Right lobe of liver (tissue), 6 donors: ENCODE data around the gene TNIK. TPM values are rescaled to one million over a fixed set of nuclear protein-coding genes. Genes with fewer than 3 reads are reported as not detected.

Experiments used
- ATAC-seq, 4 donors: fragments of 200-7000 bp; cut with Tn5 transposase; one replicate each; pipeline ENCODE4 v1.9.1; 2020; ENCODE audit warnings: mild to moderate bottlenecking in 4 of 4, moderate library complexity in 4 of 4
- DNase-seq, 3 donors: peaks; one replicate each; pipeline ENCODE4 v3.0.0-alpha.2; 2020
- H3K27ac ChIP-seq, 3 donors: fragments of 200-600 bp; one replicate each; pipeline ENCODE4 v1.8.0; 2022
- H3K27me3 ChIP-seq, 2 donors: fragments of 200-600 bp; one replicate each; pipeline ENCODE4 v1.8.0; 2022
- H3K36me3 ChIP-seq, 4 donors: fragments of 200-600 bp; sonication (generic) in 1 of 4; one replicate each; pipeline versions ENCODE4 v1.5.1 to v1.8.0; 2017 to 2022; ENCODE audit warnings: control low read depth in 1 of 4
- H3K4me1 ChIP-seq, 4 donors: fragments of 200-600 bp; sonication (generic) in 1 of 4; one replicate each; pipeline versions ENCODE4 v1.5.1 to v1.8.0; 2017 to 2022; ENCODE audit warnings: control low read depth in 1 of 4
- H3K4me3 ChIP-seq, 3 donors: fragments of 200-600 bp; one replicate each; pipeline ENCODE4 v1.8.0; 2022
- H3K9me3 ChIP-seq, 4 donors: fragments of 200-600 bp; sonication (generic) in 1 of 4; one replicate each; pipeline versions ENCODE4 v1.5.1 to v1.8.0; 2017 to 2022; ENCODE audit warnings: control low read depth in 1 of 4
- POLR2A ChIP-seq: fragments of 450-650 bp; IDR thresholded peaks from one replicate; pipeline ENCODE4 v1.6.1; 2017; ENCODE audit warnings: antibody characterized with exemption, mild to moderate bottlenecking
- WGBS: methylation state at CpG from one replicate; pipeline ENCODE4 v1.1.6; 2018; ENCODE audit warnings: low coverage, low lambda C conversion rate; ENCODE audit not compliant: insufficient coverage; ENCODE audit errors: missing lambda C conversion rate; 5-methylcytosine and 5-hydroxymethylcytosine counted together
- intact Hi-C, 2 donors: fragments of 100-400 bp; cut with DNase I; formaldehyde crosslinking; loops; one replicate each; pipeline versions ENCODE4 v1.11.2 to v1.14.1; 2022
- total RNA-seq, 6 experiments: library from RNA; depleted of rRNA in 2 of 6; stranded (reverse); fragments of >200 nt in 2 of 6; fragmentation: NEBNext Ultra II Directional in 3 of 6; extraction: Animal tissue kit (Norgen Biotek cat#: 25700) in 3 of 6; gene quantifications; one replicate each; pipeline versions ENCODE4 v1.1.0 to v1.2.4, GENCODE V29; 2016 to 2023
- TF ChIP-seq, protein P1 (sequence below), 4 donors: fragments of 200-600 bp in 3 of 4; fragments of 450-650 bp in 1 of 4; IDR thresholded peaks; one replicate each; pipeline versions ENCODE4 v1.5.1 to v1.8.0; 2016 to 2022; ENCODE audit warnings: antibody characterized with exemption in 4 of 4, mild to moderate bottlenecking in 2 of 4
- donor health status: DM: no; HTN: yes; CAD: no.
- donor health status: DM: no; HTN: no; CAD: no.
- donor health status: DM: no; HTN: no; CAD: no.
- donor health status: DM: no; HTN: yes; CAD: no.
- donor health status: DM: no; HTN: yes; CAD: no.

The TNIK gene
- total RNA-seq, 6 experiments from 2014 or later: 5.2 to 8.0 (median 6.8) TPM

DNA sequence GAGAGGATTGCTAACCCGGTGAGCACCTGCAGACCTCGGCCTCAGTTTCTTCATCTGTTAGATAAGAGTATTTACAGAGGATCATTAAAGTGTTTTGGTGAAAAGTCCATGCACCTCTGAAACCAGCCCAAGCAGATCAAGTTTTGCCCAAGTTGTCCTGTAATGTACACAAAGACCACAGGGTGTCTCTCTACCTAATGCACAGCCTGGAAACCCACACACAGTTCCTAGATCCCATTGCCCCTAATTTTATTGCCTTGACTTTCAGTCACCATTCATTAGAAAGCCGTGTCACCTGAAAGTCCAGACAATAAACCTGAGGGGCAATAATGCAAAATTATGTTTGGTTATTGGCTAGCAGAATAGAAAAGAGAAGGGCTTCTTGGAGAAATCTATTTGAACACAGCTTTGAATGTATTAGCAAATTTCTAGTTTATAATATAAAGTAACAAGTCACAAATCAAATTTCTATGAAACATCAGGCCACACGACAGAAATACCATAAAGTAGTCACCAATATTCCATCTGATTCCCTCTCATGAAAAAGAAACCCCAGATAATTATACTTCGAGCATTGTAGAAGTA lies 272.4 kb downstream of the TNIK start:
- DNase-seq: no peak
- 32% methylated on average over 5 of the region's 5 CpGs for WGBS
- no peak for TF ChIP-seq POLR2A
- TF ChIP-seq, protein P1, sequence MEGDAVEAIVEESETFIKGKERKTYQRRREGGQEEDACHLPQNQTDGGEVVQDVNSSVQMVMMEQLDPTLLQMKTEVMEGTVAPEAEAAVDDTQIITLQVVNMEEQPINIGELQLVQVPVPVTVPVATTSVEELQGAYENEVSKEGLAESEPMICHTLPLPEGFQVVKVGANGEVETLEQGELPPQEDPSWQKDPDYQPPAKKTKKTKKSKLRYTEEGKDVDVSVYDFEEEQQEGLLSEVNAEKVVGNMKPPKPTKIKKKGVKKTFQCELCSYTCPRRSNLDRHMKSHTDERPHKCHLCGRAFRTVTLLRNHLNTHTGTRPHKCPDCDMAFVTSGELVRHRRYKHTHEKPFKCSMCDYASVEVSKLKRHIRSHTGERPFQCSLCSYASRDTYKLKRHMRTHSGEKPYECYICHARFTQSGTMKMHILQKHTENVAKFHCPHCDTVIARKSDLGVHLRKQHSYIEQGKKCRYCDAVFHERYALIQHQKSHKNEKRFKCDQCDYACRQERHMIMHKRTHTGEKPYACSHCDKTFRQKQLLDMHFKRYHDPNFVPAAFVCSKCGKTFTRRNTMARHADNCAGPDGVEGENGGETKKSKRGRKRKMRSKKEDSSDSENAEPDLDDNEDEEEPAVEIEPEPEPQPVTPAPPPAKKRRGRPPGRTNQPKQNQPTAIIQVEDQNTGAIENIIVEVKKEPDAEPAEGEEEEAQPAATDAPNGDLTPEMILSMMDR (IDR thresholded peaks at IDR 0.05): peak; percentile 56 to 69 (median 68)
- peaks cover 0 to 11% (median 2%) of the 10 kb centered on the region in 4 donors for H3K4me1 ChIP-seq
- H3K4me3 ChIP-seq: no peak overlapping the region
- no peaks in the 10 kb centered on the region for H3K36me3 ChIP-seq
- intact Hi-C loops: no loop called here
- ATAC-seq: peak; percentile 89 to 93 (median 90)
- H3K27me3 ChIP-seq: no peaks in the 10 kb centered on the region
- no peak overlapping the region for H3K27ac ChIP-seq
- no peaks in the 10 kb centered on the region for H3K9me3 ChIP-seq

DNA sequence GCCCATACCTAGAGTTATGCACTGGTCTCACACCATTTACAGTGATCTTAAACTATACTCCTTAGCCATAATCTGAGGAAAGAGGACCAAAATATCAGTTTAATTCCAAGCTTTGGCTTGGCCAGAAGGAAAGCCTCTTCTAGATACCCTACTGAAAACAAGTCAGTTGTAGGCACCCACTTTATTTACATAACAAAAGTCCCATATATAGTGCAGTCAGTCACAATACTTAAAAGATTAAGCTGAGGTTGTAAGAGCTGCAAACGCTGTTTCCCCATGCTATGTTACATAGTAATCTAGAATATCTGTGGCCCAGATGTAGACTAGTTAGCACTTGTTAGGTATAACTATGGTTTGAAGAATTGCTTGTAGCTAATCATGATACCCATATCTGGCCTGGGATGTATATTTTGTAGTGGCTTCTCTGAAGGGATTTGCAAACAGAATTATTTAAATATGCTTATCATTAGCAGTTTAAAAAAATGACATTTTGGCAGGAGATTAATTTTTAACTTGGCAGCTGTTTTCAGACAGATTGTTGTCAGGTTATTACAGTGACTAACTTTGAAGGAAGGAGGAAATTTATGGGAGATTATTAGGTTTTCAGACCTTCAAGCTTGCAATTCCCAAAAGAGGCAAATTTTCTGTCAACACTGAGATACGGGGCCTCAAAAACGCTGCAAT lies 273.2 kb downstream of the TNIK start:
- Histone ChIP-seq H3K27ac (no peak overlapping the region), H3K27me3 (no peaks in the 10 kb centered on the region), H3K4me1 (peaks cover 0 to 11% (median 2%) of the 10 kb centered on the region in 4 donors), H3K4me3 (no peak overlapping the region), H3K9me3 (no peaks in the 10 kb centered on the region), H3K36me3 (no peaks in the 10 kb centered on the region)
- TF ChIP-seq, protein P1 (IDR thresholded peaks at IDR 0.05): no peak
- TF ChIP-seq POLR2A: no peak
- ATAC-seq (no peak), DNase-seq (no peak)
- intact Hi-C loops: no loop called here
- 56% methylated on average over 3 of the region's 3 CpGs for WGBS

- TF ChIP-seq, protein P1 (IDR thresholded peaks at IDR 0.05): no peak
- H3K9me3 ChIP-seq: no peaks in the 10 kb centered on the region
- intact Hi-C loops: no loop called here
- H3K4me3 ChIP-seq: no peak overlapping the region
- H3K27ac ChIP-seq: no peak overlapping the region
- no peaks in the 10 kb centered on the region for H3K36me3 ChIP-seq
- H3K4me1 ChIP-seq: peaks cover 0 to 12% (median 2%) of the 10 kb centered on the region in 4 donors
- DNase-seq (no peak), ATAC-seq (no peak)
- H3K27me3 ChIP-seq: no peaks in the 10 kb centered on the region
Measured at GRCh38 chr3:171186383-171186782, 273.8 kb downstream of the TNIK start.

DNA sequence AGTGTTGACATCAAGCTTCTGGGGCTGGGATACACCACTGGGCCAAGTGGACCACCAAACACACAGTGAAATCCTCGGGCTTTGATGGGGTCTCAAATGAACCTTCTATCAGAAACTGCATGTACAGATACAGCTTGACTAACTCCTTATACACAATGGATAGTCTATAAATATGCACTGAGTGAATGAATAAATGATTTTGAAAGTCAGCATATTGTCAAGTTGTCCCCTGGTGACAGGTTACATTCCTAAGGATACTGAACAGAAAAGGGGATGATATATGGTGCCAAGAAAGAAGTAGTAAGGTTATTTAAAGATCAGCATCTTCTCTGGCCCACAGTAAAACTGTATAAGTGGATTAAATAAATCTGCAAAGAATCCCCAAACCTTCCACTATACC lies 274.2 kb downstream of the TNIK start:
- H3K4me1 ChIP-seq: peaks cover 0 to 16% (median 2%) of the 10 kb centered on the region in 4 donors
- H3K9me3 ChIP-seq: no peaks in the 10 kb centered on the region
- H3K36me3 ChIP-seq: no peaks in the 10 kb centered on the region
- H3K27me3 ChIP-seq: no peaks in the 10 kb centered on the region
- no peak overlapping the region for H3K4me3 ChIP-seq
- TF ChIP-seq POLR2A: no peak
- TF ChIP-seq, protein P1 (IDR thresholded peaks at IDR 0.05): no peak
- intact Hi-C loops: no loop called here
- no peak for DNase-seq
- ATAC-seq: no peak
- 88% methylated on average over 1 of the region's 1 CpG for WGBS
- H3K27ac ChIP-seq: no peak overlapping the region
